ENCODE results near the gene ERVW-1.

The ERVW-1 gene

GRCh38 chr7:92437956-92438491, 39.7 kb downstream of the ERVW-1 start:
- H3K36me3 ChIP-seq (replicated peaks; ENCODE audit: low read depth, low read length), result no peaks in the 10 kb centered on the region
- no peaks in the 10 kb centered on the region; the same call in 1 of the 2 replicates for H3K27me3 ChIP-seq (ENCODE audit: low read depth, low read length)
- H3K4me2 ChIP-seq (ENCODE audit: low read length), result no peak overlapping the region
- H3K27ac ChIP-seq (ENCODE audit: low read length), result no peak overlapping the region
- no peaks in the 10 kb centered on the region for H4K20me1 ChIP-seq (ENCODE audit: insufficient read depth, low read length)
- no peaks in the 10 kb centered on the region for H3K4me1 ChIP-seq (ENCODE audit: low read length)
- H3K9ac ChIP-seq (ENCODE audit: low read length), result no peak overlapping the region
- H3K79me2 ChIP-seq (ENCODE audit: low read length), result no peaks in the 10 kb centered on the region
- H3K4me3 ChIP-seq (ENCODE audit: low read length), result no peak overlapping the region
- H2AFZ ChIP-seq (ENCODE audit: low read depth, low read length), result no peak overlapping the region
- TF ChIP-seq CTCF (IDR thresholded peaks at IDR 0.05; ENCODE audit: low read depth, low read length), result no peak
- no peak for TF ChIP-seq EZH2phosphoT487 (IDR thresholded peaks at IDR 0.05; ENCODE audit: low read depth)
- H3K9me3 ChIP-seq (ENCODE audit: insufficient read depth, low read length), result no peaks in the 10 kb centered on the region

GRCh38 chr7:92436612-92437445, 40.9 kb downstream of the ERVW-1 start:
- Histone ChIP-seq H3K9ac (ENCODE audit: low read length) (no peak overlapping the region), H3K79me2 (ENCODE audit: low read length) (no peaks in the 10 kb centered on the region), H2AFZ (ENCODE audit: low read depth, low read length) (no peak overlapping the region), H3K4me3 (ENCODE audit: low read length) (no peak overlapping the region), H3K36me3 (replicated peaks; ENCODE audit: low read depth, low read length) (no peaks in the 10 kb centered on the region), H3K4me1 (ENCODE audit: low read length) (no peaks in the 10 kb centered on the region), H3K27ac (ENCODE audit: low read length) (no peak overlapping the region), H3K9me3 (ENCODE audit: insufficient read depth, low read length) (no peaks in the 10 kb centered on the region), H4K20me1 (ENCODE audit: insufficient read depth, low read length) (no peaks in the 10 kb centered on the region), H3K4me2 (ENCODE audit: low read length) (no peak overlapping the region), H3K27me3 (ENCODE audit: low read depth, low read length) (no peaks in the 10 kb centered on the region; the same call in 1 of the 2 replicates)
- TF ChIP-seq EZH2phosphoT487 (IDR thresholded peaks at IDR 0.05; ENCODE audit: low read depth), result no peak

GRCh38 chr7:92435542-92435941, 42.2 kb downstream of the ERVW-1 start:
- Histone ChIP-seq H3K4me2 (ENCODE audit: low read length) (no peak overlapping the region), H3K9me3 (ENCODE audit: insufficient read depth, low read length) (no peaks in the 10 kb centered on the region), H3K27me3 (ENCODE audit: low read depth, low read length) (no peaks in the 10 kb centered on the region)

GRCh38 chr7:92433019-92433418, 44.7 kb downstream of the ERVW-1 start:
- Histone ChIP-seq H3K27me3 (ENCODE audit: low read depth, low read length) (no peaks in the 10 kb centered on the region), H3K9me3 (ENCODE audit: insufficient read depth, low read length) (no peaks in the 10 kb centered on the region), H3K9ac (ENCODE audit: low read length) (no peak overlapping the region), H3K4me1 (ENCODE audit: low read length) (no peaks in the 10 kb centered on the region; the same call in 1 of the 2 replicates), H3K27ac (ENCODE audit: low read length) (no peak overlapping the region), H3K79me2 (ENCODE audit: low read length) (no peaks in the 10 kb centered on the region), H3K4me2 (ENCODE audit: low read length) (no peak overlapping the region), H3K36me3 (replicated peaks; ENCODE audit: low read depth, low read length) (no peaks in the 10 kb centered on the region), H4K20me1 (ENCODE audit: insufficient read depth, low read length) (no peaks in the 10 kb centered on the region), H3K4me3 (ENCODE audit: low read length) (no peak overlapping the region), H2AFZ (ENCODE audit: low read depth, low read length) (no peak overlapping the region)
- TF ChIP-seq EZH2phosphoT487 (IDR thresholded peaks at IDR 0.05; ENCODE audit: low read depth) (no peak), CTCF (IDR thresholded peaks at IDR 0.05; ENCODE audit: low read depth, low read length) (no peak)

More at GRCh38 chr7:92435542-92435941, 42.2 kb downstream of the ERVW-1 start:
- H3K79me2 ChIP-seq (ENCODE audit: low read length), result no peaks in the 10 kb centered on the region
- H3K36me3 ChIP-seq (replicated peaks; ENCODE audit: low read depth, low read length), result no peaks in the 10 kb centered on the region
- H2AFZ ChIP-seq (ENCODE audit: low read depth, low read length), result no peak overlapping the region
- H3K4me1 ChIP-seq (ENCODE audit: low read length), result no peaks in the 10 kb centered on the region
- TF ChIP-seq EZH2phosphoT487 (IDR thresholded peaks at IDR 0.05; ENCODE audit: low read depth), result no peak
- no peak for TF ChIP-seq CTCF (IDR thresholded peaks at IDR 0.05; ENCODE audit: low read depth, low read length)
- H3K27ac ChIP-seq (ENCODE audit: low read length), result no peak overlapping the region
- H3K4me3 ChIP-seq (ENCODE audit: low read length), result no peak overlapping the region
- H4K20me1 ChIP-seq (ENCODE audit: insufficient read depth, low read length), result no peaks in the 10 kb centered on the region
- H3K9ac ChIP-seq (ENCODE audit: low read length), result no peak overlapping the region
